Sciatic nerve (tissue), 2 donors: ENCODE measurements around the gene TMPRSS4. TPM values are rescaled to one million over a fixed set of nuclear protein-coding genes. Genes with fewer than 3 reads are reported as not detected.

Experiments
- ATAC-seq: fragments of 200-7000 bp; cut with Tn5 transposase; one replicate; pipeline ENCODE4 v1.9.1; 2020; ENCODE audit warnings: mild to moderate bottlenecking, moderate library complexity
- DNase-seq: peaks from one replicate; pipeline ENCODE4 v3.0.0-alpha.2; 2020; ENCODE audit warnings: low spot score
- intact Hi-C: fragments of 100-400 bp; cut with DNase I; formaldehyde crosslinking; loops from one replicate; pipeline ENCODE4 v1.14.2; 2022
- total RNA-seq: library from RNA; stranded (reverse); fragmentation: NEBNext Ultra II Directional; extraction: Animal tissue kit (Norgen Biotek cat#: 25700); gene quantifications from one replicate; pipeline ENCODE4 v1.2.1, GENCODE V29; 2021
- donor health status: DM: no; HTN: no; CAD: no.
- donor health status: DM: no; HTN: no; CAD: no.

Gene TMPRSS4
- total RNA-seq, 1 donor from 2014 or later = not detected

DNA sequence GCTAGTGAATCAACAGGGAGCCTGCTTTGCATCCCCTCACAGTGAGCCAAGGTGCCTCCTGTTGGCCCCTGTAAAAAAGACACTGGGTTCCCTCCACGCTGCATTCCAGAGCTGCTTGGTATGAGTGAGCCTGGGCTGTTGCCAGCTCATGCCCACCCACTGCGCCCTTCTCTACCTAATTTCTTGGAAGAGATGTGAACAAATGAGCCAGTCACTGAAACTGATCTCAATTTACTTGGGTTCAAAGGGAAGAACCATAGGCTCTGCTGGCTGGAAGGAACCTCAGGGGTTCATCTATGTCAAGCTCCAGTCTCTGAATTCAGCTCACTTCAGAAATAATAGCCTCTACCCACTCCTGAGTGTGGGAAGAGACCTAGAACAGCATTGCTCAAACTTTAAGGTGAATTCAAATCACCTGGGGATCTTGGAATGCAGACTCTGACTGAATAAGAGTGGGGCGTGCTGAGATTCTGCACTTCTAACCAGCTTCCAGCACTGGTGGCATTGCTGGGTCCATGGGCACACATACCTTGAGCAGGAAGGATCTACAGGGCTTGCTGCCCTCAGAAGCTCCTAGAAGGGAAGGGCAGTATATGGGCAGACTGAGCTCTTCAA is 5.4 kb upstream of the TMPRSS4 start:
- DNase-seq (no peak), ATAC-seq (no peak)
- intact Hi-C loops = no loop called here

- intact Hi-C loops = no loop called here
- DNase-seq = no peak
- ATAC-seq = no peak
These were observed 3.3 kb upstream of the TMPRSS4 start for GRCh38 chr11:118073554-118073953.

DNA sequence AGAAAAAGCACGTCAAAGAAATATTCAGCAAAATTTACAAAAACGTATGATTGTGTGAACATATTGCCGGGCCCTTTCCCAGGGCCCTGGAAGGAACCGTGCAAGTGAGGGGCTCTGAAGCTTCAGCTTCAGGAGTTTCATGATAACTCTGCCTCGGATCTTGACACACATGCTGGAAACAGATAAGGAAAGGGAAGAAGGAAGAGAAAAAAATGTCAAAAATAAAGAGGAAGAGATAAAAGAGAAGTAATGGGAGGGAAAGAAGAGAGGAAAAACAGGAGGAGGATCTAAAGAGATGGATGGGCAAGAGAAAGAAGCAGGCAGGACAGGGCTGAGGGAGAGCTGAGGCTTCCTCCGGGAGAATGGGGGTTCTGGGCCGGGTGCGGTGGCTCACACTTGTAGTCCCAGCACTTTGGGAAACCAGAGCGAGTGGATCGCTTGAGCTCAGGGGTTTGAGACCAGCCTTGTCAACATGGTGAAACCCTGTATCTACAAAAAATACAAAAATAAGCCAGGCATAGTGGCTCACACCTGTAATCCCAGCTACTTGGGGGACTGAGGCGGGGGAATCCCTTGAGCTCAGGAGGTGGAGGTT is 2.7 kb upstream of the TMPRSS4 start:
- ATAC-seq (no peak), DNase-seq (no peak)
- intact Hi-C loops = no loop called here

DNA sequence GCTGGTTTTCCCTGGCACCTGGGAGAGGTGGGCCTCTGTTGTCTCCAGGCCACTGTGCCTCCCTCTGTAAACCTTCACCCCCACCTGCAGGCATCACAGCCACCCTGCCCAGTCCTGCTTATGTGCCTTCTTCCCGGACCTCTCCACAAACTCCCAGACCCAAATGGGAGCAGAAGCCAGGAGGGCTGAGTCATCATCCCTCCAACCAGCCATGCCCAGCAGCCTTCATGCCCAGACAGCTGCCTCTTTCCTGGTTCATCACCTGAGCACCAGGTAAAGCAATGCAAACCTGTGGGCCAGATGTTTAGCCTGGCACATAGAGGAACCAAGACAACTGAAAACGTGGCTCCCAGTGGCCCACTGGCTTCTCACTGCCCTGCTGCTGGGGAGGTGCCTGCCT is 2.1 kb upstream of the TMPRSS4 start:
- ATAC-seq (no peak), DNase-seq (no peak)
- intact Hi-C loops = no loop called here

- ATAC-seq (no peak), DNase-seq (no peak)
- intact Hi-C loops = no loop called here
These were observed 2.1 kb downstream of the TMPRSS4 start for GRCh38 chr11:118078911-118079411.

GRCh38 chr11:118079491-118079890 is 2.6 kb downstream of the TMPRSS4 start:
- no peak for DNase-seq
- intact Hi-C loops = no loop called here

GRCh38 chr11:118080296-118080695 is 3.4 kb downstream of the TMPRSS4 start:
- ATAC-seq (no peak), DNase-seq (no peak)
- intact Hi-C loops = no loop called here

More at GRCh38 chr11:118079491-118079890, 2.6 kb downstream of the TMPRSS4 start:
- ATAC-seq = no peak

GRCh38 chr11:118081241-118081958 is 4.5 kb downstream of the TMPRSS4 start:
- ATAC-seq = no peak
- intact Hi-C loops = no loop called here
- DNase-seq = no peak

GRCh38 chr11:118082880-118083552 is 6.1 kb downstream of the TMPRSS4 start:
- ATAC-seq (peak; percentile 20), DNase-seq (no peak)
- intact Hi-C loops = no loop called here

DNA sequence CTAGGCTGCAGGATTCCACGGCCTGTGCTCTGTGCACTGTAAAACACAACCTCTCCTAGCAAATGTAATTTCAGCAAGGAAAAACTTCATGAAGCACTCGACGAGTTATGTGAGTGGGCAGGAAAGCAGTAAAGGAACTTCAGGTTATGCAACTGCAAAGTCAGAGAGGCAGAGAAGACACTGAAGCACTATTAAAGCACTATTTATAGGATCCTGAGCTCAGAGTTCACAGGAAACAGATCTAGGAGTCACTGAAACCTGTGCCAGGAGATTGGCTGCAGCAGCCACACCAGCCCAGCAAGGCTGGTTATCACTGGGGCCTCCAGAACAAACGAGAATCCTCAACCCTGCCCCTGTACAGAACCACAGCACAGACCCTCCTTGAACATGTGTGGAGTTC is 7.4 kb downstream of the TMPRSS4 start:
- intact Hi-C loops = no loop called here
- no peak for DNase-seq
- peak; percentile 56 for ATAC-seq

DNA sequence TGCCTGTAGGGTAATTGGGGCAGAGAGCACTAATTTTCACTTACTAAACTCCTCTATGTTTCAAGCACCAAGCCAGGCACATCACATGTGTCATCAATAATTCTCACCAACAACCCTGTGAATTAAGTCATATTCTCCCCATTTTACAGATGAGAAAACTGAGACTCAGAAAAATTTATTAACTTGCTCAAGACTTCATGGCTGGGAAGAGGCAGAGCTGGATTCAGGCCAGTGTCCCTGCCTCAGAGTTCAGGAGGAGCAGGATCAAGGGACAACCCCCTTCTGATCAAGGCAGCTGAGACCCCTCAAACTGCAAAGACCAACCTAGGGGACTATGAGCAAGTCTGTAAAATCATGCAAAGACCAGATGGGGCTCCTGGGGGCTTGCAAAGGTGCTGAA is 7.8 kb downstream of the TMPRSS4 start:
- DNase-seq (no peak), ATAC-seq (no peak)
- intact Hi-C loops = no loop called here

- DNase-seq (no peak), ATAC-seq (peak; percentile 27)
- intact Hi-C loops = no loop called here
These were observed 10.3 kb downstream of the TMPRSS4 start, which contains the start of gene SMIM35 for GRCh38 chr11:118086913-118087768. SMIM35 (minus strand) TSS chr11:118086963; CDS start chr11:118086757, 206 bp downstream.

DNA sequence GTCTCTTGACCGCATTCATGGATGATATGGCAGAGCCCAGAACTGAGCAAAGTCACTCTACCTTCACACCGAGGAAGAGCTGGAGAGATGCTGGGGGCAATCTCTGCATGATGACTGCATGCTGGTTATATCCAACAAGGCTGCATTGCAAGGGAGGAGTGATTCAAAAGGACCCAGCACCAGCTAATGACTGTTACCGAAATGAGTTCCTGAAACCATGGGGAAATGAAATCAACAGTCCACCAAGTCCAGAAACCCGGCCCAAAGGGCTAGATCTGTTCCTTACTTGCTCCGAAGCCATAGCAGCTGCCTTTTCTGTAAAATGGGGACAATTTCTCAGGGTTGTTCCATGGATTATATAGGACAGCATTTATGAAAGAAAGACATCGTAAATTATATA is 11.1 kb downstream of the TMPRSS4 start:
- no peak for ATAC-seq
- no peak for DNase-seq

GRCh38 chr11:118088531-118088930 is 11.7 kb downstream of the TMPRSS4 start:
- DNase-seq (no peak), ATAC-seq (peak; percentile 81)
- intact Hi-C loops = no loop called here

More for the DNA sequence above, 11.1 kb downstream of the TMPRSS4 start:
- intact Hi-C loops = no loop called here

DNA sequence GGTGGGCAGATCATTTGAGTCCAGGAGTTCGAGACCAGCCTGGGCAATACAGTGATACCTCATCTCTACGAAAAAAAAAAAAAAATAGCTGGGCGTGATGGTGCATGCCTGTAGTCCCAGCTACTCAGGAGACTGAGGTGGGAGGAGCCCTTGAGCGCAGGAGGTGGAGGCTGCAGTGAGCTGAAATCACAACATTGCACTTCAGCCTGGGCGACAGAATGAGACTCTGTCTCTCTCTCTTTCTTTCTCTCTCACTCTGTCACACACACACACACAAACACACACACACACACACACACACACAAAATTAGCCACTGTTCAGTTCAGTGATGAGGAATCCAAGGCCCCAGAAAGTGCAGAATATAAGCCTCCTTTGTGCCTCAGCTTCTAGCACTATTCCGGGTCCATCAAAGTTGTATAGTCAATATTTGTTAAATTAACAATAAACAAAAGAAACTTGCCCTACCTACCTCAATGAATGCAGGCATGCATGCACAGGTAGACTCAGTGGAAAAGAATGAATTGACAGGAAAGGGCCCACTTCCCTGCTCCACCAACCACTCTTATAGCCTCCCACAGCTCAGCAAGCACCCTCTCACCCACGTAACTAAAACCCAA is 13.8 kb downstream of the TMPRSS4 start:
- DNase-seq = no peak
- no peak for ATAC-seq
- intact Hi-C loops = no loop called here

DNA sequence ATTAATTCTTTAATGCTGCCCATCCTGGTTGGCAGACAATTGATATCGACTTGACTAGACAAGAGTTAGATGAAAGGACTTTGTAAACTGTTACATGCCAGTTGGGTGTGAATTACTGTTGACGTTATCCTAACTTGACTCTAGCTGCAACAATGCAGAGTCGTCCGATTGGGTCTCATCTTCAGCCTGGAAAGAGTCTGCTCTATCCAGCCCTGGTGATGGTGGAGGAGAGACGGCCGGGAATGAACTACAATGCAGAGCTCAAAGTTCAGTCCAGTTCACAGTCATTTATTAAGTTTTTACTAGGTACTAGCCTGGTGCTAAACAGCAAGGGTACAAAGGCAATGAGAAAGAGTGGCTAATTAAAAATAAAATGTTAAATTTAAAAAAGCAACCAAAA is 14.8 kb downstream of the TMPRSS4 start:
- ATAC-seq (no peak), DNase-seq (no peak)
- intact Hi-C loops = no loop called here

GRCh38 chr11:118092907-118093571 is 16.2 kb downstream of the TMPRSS4 start:
- DNase-seq (no peak), ATAC-seq (no peak)
- intact Hi-C loops = no loop called here

- intact Hi-C loops = no loop called here
- DNase-seq (no peak), ATAC-seq (no peak)
These were observed 18.6 kb downstream of the TMPRSS4 start for GRCh38 chr11:118095493-118095892.
